SK-N-SH (cell line): ENCODE data around the gene LMAN2.

Source experiments
- CHD2 ChIP-seq: fragments of 150-350 bp; IDR thresholded peaks from 2 replicates; pipeline ENCODE4 v1.6.1; 2018; ENCODE audit warnings: low read length; ENCODE audit not compliant: partially characterized antibody
- EP300 ChIP-seq, 2 experiments: IDR thresholded peaks; 2 replicates each; pipeline versions ENCODE4 v1.4.0 to v1.6.1; 2012; ENCODE audit warnings: borderline replicate concordance in 1 of 2, low read depth in 1 of 2, low read length in 1 of 2
- FOXM1 ChIP-seq: IDR thresholded peaks from 2 replicates; pipeline ENCODE4 v1.4.0; 2012; ENCODE audit warnings: low read depth, mild to moderate bottlenecking
- MAX ChIP-seq: IDR thresholded peaks from 2 replicates; pipeline ENCODE4 v1.4.0; 2012; ENCODE audit warnings: low read depth
- MEF2A ChIP-seq: IDR thresholded peaks from 2 replicates; pipeline ENCODE4 v1.4.0; 2012; ENCODE audit warnings: low read depth, borderline replicate concordance
- NRF1 ChIP-seq: IDR thresholded peaks from 2 replicates; pipeline ENCODE4 v1.6.1; 2012; ENCODE audit warnings: low read depth, mild to moderate bottlenecking, low read length
- RAD21 ChIP-seq: IDR thresholded peaks from 2 replicates; pipeline ENCODE4 v1.6.1; 2012; ENCODE audit warnings: mild to moderate bottlenecking, low read length
- RCOR1 ChIP-seq: fragments of 150-350 bp; IDR thresholded peaks from 2 replicates; pipeline ENCODE4 v1.6.1; 2017; ENCODE audit warnings: antibody characterized with exemption, low read length
- REST ChIP-seq: IDR thresholded peaks from 2 replicates; pipeline ENCODE4 v1.6.1; 2012; ENCODE audit warnings: mild to moderate bottlenecking, low read depth, low read length, moderate library complexity
- RXRA ChIP-seq: IDR thresholded peaks from 2 replicates; pipeline ENCODE4 v1.4.0; 2012; ENCODE audit warnings: low read depth, mild to moderate bottlenecking, borderline replicate concordance
- TAF1 ChIP-seq: IDR thresholded peaks from 2 replicates; pipeline ENCODE4 v1.6.1; 2012; ENCODE audit warnings: low read depth, mild to moderate bottlenecking, low read length, moderate library complexity, borderline replicate concordance
- YY1 ChIP-seq: IDR thresholded peaks from 2 replicates; pipeline ENCODE4 v1.4.0; 2012; ENCODE audit warnings: low read depth, mild to moderate bottlenecking
- TF ChIP-seq, protein P1 (sequence below): fragments of 200-600 bp; sonication (generic); IDR thresholded peaks from 2 replicates; pipeline ENCODE4 v1.6.1; 2017; ENCODE audit warnings: antibody characterized with exemption, mild to moderate bottlenecking, moderate library complexity
- TF ChIP-seq, protein P2 (sequence below): IDR thresholded peaks from 2 replicates; pipeline ENCODE4 v1.4.0; 2012; ENCODE audit warnings: low read depth, borderline replicate concordance

GRCh38 chr5:177333420-177334154 is 17.9 kb downstream of the LMAN2 start:
- TF ChIP-seq RCOR1 (no peak), NRF1 (no peak), MAX (no peak), FOXM1 (no peak), TAF1 (no peak), RAD21 (no peak), YY1 (no peak), REST (no peak), RXRA (no peak), CHD2 (no peak), MEF2A (no peak), EP300 (IDR thresholded peaks at IDR 0.05; ENCODE audit: borderline replicate concordance in 1 of 2, low read depth in 1 of 2, low read length in 1 of 2) (no peak)
- TF ChIP-seq, protein P1, sequence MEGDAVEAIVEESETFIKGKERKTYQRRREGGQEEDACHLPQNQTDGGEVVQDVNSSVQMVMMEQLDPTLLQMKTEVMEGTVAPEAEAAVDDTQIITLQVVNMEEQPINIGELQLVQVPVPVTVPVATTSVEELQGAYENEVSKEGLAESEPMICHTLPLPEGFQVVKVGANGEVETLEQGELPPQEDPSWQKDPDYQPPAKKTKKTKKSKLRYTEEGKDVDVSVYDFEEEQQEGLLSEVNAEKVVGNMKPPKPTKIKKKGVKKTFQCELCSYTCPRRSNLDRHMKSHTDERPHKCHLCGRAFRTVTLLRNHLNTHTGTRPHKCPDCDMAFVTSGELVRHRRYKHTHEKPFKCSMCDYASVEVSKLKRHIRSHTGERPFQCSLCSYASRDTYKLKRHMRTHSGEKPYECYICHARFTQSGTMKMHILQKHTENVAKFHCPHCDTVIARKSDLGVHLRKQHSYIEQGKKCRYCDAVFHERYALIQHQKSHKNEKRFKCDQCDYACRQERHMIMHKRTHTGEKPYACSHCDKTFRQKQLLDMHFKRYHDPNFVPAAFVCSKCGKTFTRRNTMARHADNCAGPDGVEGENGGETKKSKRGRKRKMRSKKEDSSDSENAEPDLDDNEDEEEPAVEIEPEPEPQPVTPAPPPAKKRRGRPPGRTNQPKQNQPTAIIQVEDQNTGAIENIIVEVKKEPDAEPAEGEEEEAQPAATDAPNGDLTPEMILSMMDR, result no peak
- TF ChIP-seq, protein P2, sequence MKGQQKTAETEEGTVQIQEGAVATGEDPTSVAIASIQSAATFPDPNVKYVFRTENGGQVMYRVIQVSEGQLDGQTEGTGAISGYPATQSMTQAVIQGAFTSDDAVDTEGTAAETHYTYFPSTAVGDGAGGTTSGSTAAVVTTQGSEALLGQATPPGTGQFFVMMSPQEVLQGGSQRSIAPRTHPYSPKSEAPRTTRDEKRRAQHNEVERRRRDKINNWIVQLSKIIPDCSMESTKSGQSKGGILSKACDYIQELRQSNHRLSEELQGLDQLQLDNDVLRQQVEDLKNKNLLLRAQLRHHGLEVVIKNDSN, result no peak
